Activated T-cell treated with anti-CD3 and anti-CD28 coated beads, Interleukin-2, amount 50 U/mL, for 72 hours (primary cell): Measurements from ENCODE around the gene FCAMR. TPM values are rescaled to one million over a fixed set of nuclear protein-coding genes. Genes with fewer than 3 reads are reported as not detected.

Experiments
- ATAC-seq, 2 donors: fragments of 150-1000 bp; cut with Tn5 transposase; replicated peaks in 1 of 2; 2 replicates each; pipeline ENCODE4 v1.10.0; 2021; ENCODE audit warnings: moderate library complexity in 2 of 2, mild to moderate bottlenecking in 1 of 2
- DNase-seq, 2 donors: peaks; one replicate each; pipeline ENCODE4 v3.0.0; 2021 to 2022; ENCODE audit warnings: mixed read lengths in 1 of 2
- H3K27ac Mint-ChIP-seq: one replicate; pipeline ENCODE4 v1.8.0; 2022; ENCODE audit warnings: mild to moderate bottlenecking, moderate library complexity, mixed read lengths
- H3K27me3 Mint-ChIP-seq: one replicate; pipeline ENCODE4 v1.8.0; 2022; ENCODE audit warnings: low read depth, mixed read lengths
- H3K36me3 Mint-ChIP-seq, 2 donors: one replicate each; pipeline ENCODE4 v1.8.0; 2022; ENCODE audit warnings: mixed read lengths in 2 of 2, mild to moderate bottlenecking in 1 of 2; ENCODE audit not compliant: insufficient read depth in 2 of 2
- H3K4me1 Mint-ChIP-seq: one replicate; pipeline ENCODE4 v1.8.0; 2022; ENCODE audit warnings: low read depth, mixed read lengths
- H3K4me3 Mint-ChIP-seq, 2 donors: one replicate each; pipeline ENCODE4 v1.8.0; 2022; ENCODE audit warnings: mild to moderate bottlenecking in 2 of 2, mixed read lengths in 2 of 2, moderate library complexity in 2 of 2
- H3K9me3 Mint-ChIP-seq, 2 donors: one replicate each; pipeline ENCODE4 v1.8.0; 2022; ENCODE audit warnings: mixed read lengths in 2 of 2
- total RNA-seq, 2 donors: library from RNA; stranded (reverse); gene quantifications; one replicate each; pipeline ENCODE4 v1.2.3, GENCODE V29; 2022

FCAMR gene, protein sequence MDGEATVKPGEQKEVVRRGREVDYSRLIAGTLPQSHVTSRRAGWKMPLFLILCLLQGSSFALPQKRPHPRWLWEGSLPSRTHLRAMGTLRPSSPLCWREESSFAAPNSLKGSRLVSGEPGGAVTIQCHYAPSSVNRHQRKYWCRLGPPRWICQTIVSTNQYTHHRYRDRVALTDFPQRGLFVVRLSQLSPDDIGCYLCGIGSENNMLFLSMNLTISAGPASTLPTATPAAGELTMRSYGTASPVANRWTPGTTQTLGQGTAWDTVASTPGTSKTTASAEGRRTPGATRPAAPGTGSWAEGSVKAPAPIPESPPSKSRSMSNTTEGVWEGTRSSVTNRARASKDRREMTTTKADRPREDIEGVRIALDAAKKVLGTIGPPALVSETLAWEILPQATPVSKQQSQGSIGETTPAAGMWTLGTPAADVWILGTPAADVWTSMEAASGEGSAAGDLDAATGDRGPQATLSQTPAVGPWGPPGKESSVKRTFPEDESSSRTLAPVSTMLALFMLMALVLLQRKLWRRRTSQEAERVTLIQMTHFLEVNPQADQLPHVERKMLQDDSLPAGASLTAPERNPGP
- total RNA-seq = not detected

DNA sequence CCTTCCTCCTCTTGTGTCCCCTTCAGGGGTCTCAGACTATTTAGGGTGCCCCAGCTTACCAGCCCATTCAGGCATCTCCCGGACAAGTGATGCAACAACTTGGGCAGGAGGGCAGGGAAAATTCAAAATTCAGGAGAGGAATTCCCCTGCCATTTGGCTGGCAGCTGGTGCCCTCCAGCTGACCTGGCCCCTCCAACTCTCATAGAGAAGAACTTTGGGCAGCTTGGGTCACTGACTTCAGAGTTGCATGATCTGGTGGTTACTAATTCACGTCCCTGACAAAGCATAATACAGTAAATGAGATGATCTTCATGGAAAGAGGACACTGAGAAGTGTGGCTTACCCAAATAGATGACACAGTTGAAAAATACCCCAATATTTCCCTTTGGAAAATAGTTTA is at the start of gene FCAMR:
Gene FCAMR (minus strand): TSS at position 15 of the 400 bp plus-strand sequence. CDS start 335 bp downstream, outside the sequence.
- DNase-seq (no peak), ATAC-seq (no peak)
- Mint-ChIP-seq H3K36me3 (no peaks in the 10 kb centered on the region), H3K4me1 (peaks cover 20% of the 10 kb centered on the region), H3K9me3 (no peaks in the 10 kb centered on the region), H3K27me3 (peaks cover 15% of the 10 kb centered on the region), H3K4me3 (no peak within 1 kb of the TSS), H3K27ac (no peak within 1 kb of the TSS)

DNA sequence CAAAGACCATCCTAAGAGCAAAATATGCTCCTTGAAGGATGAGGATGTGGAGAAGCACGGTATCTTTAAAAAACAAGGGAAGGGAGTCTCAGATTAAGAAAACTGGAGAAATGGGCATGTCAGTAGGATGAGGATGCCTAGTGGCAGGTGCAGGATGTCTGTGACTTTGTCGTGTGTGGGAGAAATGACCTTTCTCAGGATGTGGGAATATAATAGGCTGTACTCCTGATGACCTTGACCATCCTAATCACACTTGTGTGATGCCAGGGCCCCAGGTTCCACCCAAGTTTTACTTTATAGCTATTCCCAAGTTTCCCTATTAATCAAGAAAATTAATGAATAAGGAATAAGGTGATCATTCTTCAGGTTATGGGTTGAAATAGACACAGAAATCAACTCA is 49.4 kb upstream of the FCAMR start:
- Mint-ChIP-seq H3K27ac (no peak overlapping the region), H3K4me3 (no peak overlapping the region), H3K9me3 (no peaks in the 10 kb centered on the region), H3K27me3 (peaks cover 11% of the 10 kb centered on the region), H3K36me3 (no peaks in the 10 kb centered on the region), H3K4me1 (peaks cover 18% of the 10 kb centered on the region)
- no peak for DNase-seq
- no peak for ATAC-seq

DNA sequence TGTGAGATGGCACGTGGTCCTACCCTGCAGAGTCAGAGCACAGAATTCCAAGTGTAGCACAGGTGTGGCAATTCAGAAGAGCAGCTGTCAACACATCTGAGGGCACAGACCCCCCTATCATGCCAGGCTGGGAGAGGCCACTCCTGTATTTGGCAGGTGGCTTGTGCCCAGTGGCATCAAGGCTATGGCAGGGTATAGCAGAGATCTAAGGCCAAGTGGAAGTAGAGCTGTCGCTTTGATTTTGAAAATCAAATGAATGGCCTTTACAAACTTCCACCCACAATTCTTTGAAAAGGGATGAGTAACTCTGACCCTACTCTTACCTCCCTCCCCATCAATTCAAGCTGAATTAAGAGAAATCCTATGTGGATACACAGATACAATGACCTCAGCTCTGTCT is 48.9 kb upstream of the FCAMR start:
- no peak for ATAC-seq
- Mint-ChIP-seq H3K27me3 (peaks cover 16% of the 10 kb centered on the region), H3K9me3 (no peaks in the 10 kb centered on the region), H3K27ac (no peak overlapping the region), H3K4me3 (no peak overlapping the region), H3K36me3 (no peaks in the 10 kb centered on the region), H3K4me1 (peaks cover 13% of the 10 kb centered on the region)
- no peak for DNase-seq

DNA sequence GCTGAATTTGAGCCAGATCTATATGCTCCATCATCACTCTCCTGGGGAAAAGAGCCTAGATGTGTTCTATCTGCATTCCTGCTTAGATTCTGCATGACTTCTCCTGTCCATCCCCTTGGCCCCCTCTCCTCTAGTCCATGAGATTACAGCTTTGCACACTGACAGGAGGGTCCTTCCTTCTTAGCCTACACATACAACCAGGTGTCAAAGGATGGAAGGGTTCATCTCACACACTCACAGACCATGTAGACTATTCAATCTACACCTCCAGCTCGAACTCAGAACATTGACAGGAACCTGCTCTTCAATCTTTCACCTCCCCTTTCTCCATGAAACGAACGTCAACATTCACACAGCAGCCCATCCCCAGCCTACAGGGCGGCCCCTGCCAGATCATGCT is 48.4 kb upstream of the FCAMR start:
- Mint-ChIP-seq H3K4me1 (peaks cover 9% of the 10 kb centered on the region), H3K36me3 (no peaks in the 10 kb centered on the region), H3K9me3 (no peaks in the 10 kb centered on the region), H3K27ac (no peak overlapping the region), H3K4me3 (no peak overlapping the region), H3K27me3 (peaks cover 21% of the 10 kb centered on the region)
- DNase-seq (no peak), ATAC-seq (no peak)

DNA sequence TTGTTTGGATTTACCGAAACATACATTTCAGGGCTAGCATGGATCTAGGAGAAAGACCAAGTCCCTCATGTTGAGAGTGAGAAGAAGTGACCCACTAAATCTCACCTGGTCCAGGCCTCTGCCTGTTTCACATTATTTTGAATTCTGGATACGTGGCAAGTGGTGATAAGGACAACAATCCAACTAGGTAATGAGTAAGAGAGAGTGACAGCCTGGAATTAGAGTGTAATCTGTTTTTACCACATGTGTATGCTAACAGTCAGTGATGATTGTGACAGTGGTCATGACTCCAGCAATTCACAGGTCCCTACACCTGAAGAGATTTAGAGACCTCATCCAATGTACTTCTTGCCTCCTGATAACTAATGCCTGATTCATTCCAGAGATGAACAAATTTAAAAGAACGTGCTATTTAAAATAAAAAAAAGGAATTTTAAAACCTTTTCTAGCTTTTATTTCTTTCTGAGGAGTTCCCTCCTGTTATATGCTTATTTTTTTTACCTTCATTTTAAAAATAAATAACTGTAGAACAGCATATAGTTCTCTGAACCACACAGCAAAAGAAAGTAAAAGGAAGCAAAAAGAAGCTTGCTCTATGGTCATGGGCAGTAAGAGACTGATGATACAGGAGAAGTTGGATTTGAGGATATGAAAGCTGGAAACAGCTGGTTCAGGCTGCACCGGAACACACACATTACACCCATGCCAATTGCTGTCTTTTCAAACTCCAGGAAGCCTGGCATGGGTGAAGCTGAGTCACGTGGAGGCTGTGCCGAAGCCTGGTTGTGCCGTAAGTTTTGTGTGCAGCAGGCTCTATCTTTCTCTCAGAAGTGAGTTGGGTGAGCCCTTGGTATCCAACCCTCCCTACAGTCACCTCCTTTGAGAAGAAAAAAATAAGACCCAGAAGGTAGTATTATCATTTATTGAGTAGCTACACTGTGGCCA is 47.6 kb upstream of the FCAMR start:
- Mint-ChIP-seq H3K4me3 (no peak overlapping the region), H3K4me1 (peaks cover 9% of the 10 kb centered on the region), H3K27ac (no peak overlapping the region), H3K36me3 (no peaks in the 10 kb centered on the region), H3K27me3 (peaks cover 29% of the 10 kb centered on the region), H3K9me3 (no peaks in the 10 kb centered on the region)
- DNase-seq (no peak), ATAC-seq (no peak)

DNA sequence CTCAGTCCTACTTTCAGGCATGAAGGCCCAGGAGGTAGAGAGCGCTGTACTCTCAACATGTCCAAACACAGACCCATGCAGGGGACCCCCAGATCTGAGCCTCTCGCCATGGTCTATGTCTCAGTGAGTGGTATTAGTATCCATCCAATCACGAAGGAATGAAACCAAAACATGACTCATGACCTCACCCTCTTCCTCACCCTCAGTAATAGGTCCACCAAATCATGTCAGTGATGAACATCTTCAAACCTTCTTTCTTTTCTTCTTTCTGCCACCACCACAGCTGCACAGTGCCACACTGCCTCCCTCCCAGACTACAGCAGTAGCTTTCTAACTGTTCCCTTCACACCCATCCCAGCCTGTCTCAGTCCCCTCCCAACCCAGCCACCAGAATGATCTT is 45.5 kb upstream of the FCAMR start:
- no peaks in the 10 kb centered on the region for H3K36me3 Mint-ChIP-seq
- no peaks in the 10 kb centered on the region for H3K9me3 Mint-ChIP-seq
- H3K4me3 Mint-ChIP-seq = no peak overlapping the region
- no peak for DNase-seq
- H3K27me3 Mint-ChIP-seq = peaks cover 49% of the 10 kb centered on the region
- no peak overlapping the region for H3K27ac Mint-ChIP-seq
- ATAC-seq = peak; percentile 38 to 62
- peaks cover 5% of the 10 kb centered on the region for H3K4me1 Mint-ChIP-seq

DNA sequence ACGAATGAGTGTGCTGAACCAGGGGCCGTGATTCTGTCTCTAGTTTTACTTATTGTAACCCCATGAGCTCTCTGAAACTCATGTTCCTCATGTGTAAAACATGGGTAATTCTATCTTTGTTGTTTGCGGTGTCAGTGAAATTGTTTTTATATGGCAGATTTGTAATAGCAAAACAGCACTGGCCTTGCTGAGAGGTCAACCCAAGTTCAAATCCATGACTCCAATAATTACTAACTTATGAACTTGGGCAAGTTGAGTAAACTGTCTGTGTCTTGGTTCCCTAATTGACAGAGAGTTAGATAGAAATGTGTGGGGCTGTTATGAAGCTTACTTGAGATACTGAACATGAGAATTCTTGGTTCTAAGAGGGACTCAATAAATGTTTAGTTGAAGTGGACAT is 44.5 kb upstream of the FCAMR start:
- Mint-ChIP-seq H3K4me1 (peaks cover 5% of the 10 kb centered on the region), H3K36me3 (no peaks in the 10 kb centered on the region), H3K9me3 (no peaks in the 10 kb centered on the region), H3K4me3 (no peak overlapping the region), H3K27ac (peak overlapping the region; percentile 18), H3K27me3 (peaks cover 49% of the 10 kb centered on the region)
- no peak for DNase-seq
- peak in 1 of 2 donors; percentile 41 for ATAC-seq

DNA sequence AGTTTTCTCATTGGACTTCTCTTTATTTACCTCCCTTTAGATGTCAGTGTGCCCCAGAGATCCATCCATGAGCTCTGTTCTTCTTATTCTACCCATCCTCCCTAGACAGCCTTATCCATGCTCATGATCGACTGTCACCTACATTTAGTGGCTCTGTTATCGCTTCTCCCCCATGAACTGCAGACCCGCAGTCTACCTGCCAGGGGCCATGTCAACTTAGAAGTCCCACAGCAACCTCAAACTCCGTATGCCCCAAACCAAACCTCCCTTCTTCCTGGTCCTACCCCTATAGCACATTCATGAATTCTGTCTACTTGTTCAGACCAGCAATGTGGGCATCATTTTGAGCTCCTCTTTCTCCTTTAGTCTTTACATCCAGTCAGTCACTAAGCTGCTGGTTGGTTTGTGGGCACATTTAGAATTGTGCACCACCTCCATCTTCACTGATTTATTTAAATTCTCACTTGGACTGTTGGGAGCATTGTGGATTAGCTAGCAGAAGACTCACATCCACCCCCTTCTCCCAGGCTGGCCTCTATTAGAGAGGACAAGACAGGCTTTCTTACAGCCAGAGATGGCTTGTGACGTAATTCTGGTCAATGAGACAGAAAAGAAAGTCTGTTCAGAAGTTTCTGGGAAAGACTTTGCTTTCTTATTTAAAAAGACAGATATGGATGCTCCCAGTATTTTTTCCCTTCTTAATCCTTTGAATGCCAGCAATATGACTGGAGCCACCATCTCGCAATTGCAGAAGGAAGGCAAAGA is 43.2 kb upstream of the FCAMR start:
- peaks cover 49% of the 10 kb centered on the region for H3K27me3 Mint-ChIP-seq

DNA sequence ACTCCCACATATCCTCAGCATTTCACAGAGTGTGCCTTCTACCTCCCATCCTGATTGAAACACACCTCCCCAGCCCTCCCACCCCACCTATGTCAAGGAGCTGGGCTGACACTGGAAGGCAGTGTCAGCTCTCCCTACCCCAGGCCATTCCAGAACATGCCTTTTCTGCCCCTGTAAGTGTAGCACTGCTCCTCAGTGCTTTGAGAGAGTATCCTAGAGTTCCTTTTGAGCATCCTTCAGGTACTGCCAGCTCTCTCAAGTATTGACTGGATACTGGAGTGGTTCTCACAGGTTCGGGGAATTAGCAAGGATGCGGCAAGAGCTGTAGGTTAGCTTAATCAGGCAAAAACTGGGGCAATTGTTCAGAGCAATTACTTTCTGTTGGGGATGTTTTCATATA is 40.5 kb upstream of the FCAMR start:
- no peaks in the 10 kb centered on the region for H3K9me3 Mint-ChIP-seq
- no peak overlapping the region for H3K4me3 Mint-ChIP-seq
- DNase-seq (no peak), ATAC-seq (no peak)
- H3K4me1 Mint-ChIP-seq = peaks cover under 1% of the 10 kb centered on the region
- peaks cover 58% of the 10 kb centered on the region for H3K27me3 Mint-ChIP-seq
- H3K27ac Mint-ChIP-seq = no peak overlapping the region
- H3K36me3 Mint-ChIP-seq = no peaks in the 10 kb centered on the region

More for the DNA sequence above, 43.2 kb upstream of the FCAMR start:
- no peaks in the 10 kb centered on the region for H3K9me3 Mint-ChIP-seq
- H3K36me3 Mint-ChIP-seq = no peaks in the 10 kb centered on the region
- H3K27ac Mint-ChIP-seq = no peak overlapping the region
- peaks cover 5% of the 10 kb centered on the region for H3K4me1 Mint-ChIP-seq
- no peak overlapping the region for H3K4me3 Mint-ChIP-seq
- DNase-seq = no peak
- no peak for ATAC-seq

DNA sequence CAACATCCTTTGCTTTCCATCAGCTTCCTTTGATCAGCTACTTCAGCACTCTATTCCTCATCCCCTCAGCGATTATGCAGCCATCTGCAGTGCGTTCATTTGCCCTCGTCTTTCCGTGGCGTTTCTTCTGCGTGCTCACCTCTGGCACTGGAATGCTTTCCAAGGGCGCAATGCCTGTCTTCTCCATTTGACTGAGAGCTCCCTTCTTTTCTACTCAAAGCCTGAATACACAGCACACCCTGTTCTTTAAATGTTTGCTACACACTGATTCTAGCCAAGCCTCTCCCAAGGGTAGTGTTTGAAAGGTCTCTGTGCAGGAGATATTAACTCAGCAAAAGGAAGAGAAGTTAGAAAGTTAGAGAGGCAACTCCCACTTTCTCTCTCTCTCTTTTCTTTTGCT is 39.7 kb upstream of the FCAMR start:
- peaks cover 60% of the 10 kb centered on the region for H3K27me3 Mint-ChIP-seq

DNA sequence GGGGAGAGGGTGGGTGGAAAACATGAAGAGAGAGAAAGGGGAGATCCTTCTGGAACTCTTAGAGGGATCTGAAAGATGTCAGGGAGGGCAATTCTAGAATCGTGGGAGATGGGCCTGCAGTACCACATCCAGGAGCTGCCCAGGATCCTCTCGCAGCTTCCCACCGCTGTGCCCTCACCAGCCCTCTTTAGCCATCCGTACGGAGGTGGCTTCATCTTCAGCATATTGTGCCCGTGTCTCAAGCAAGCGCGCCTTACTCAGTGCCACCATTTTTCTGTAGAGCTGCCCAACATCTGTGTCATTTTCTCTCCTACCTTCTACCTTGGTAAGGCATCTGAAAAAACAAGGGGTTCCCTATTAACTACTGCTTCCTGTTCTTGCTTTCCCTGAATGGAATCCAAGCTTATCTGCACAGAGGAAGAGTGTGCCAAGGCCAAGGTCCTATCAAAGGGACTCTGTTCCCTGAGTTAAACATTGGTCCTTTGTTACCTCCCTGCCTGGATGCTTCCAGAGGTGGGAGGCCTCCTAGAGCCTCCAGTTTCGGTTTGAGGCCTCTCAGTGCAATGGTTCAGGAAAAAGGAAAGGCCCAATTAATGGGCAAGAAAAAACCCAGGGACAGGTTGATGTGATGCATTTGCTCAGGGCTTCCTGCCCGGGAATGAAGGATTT is 39.1 kb upstream of the FCAMR start:
- H3K36me3 Mint-ChIP-seq = no peaks in the 10 kb centered on the region
- ATAC-seq (no peak), DNase-seq (no peak)
- H3K27me3 Mint-ChIP-seq = peaks cover 56% of the 10 kb centered on the region
- H3K4me3 Mint-ChIP-seq = no peak overlapping the region
- no peaks in the 10 kb centered on the region for H3K9me3 Mint-ChIP-seq
- H3K27ac Mint-ChIP-seq = no peak overlapping the region
- peaks cover 4% of the 10 kb centered on the region for H3K4me1 Mint-ChIP-seq

More for the DNA sequence above, 39.7 kb upstream of the FCAMR start:
- Mint-ChIP-seq H3K36me3 (no peaks in the 10 kb centered on the region), H3K9me3 (no peaks in the 10 kb centered on the region), H3K4me1 (peaks cover under 1% of the 10 kb centered on the region), H3K27ac (no peak overlapping the region), H3K4me3 (no peak overlapping the region)
- DNase-seq = no peak
- no peak for ATAC-seq

DNA sequence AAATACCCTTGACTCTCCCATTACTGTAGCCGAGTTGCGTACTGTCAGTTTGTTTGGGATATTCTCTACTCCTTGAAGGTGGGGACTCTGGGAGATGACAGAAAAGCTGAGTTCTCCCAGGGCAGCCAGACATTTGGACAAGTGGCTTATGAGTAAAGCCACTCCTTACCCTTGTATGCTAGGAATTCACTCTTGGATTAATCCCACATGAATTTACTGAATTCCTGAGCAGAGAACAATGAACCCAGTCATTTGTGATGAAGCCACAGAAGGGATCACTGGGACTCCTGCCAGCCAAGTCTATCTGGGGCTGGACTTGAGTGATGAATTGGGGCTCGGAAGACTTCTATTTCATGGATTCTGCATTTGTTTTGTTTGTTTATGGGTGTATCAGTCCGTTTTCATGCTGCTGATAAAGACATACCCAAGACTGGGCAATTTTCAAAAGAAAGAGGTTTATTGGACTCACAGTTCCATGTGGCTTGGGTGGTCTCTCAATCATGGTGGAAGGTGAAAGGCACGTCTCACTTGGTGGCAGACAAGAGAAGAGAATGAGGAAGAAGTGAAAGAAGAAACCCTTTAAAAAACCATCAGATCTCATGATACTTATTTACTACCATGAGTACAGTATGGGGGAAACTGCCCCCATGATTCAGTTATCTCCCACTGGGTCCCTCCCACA is 37.2 kb upstream of the FCAMR start:
- H3K36me3 Mint-ChIP-seq = no peaks in the 10 kb centered on the region
- no peak overlapping the region for H3K27ac Mint-ChIP-seq
- no peak overlapping the region for H3K4me3 Mint-ChIP-seq
- ATAC-seq (no peak), DNase-seq (no peak)
- peaks cover 39% of the 10 kb centered on the region for H3K27me3 Mint-ChIP-seq
- H3K9me3 Mint-ChIP-seq = no peaks in the 10 kb centered on the region
- H3K4me1 Mint-ChIP-seq = peaks cover 4% of the 10 kb centered on the region
